ENCODE results near the gene SPINK8.
"Not testable (repeated sequence)": the region's sequence is repeated elsewhere in the genome, so short reads cannot be mapped to it uniquely, and the experiment has no call there.

Gene SPINK8

GRCh38 chr3:48333346-48334245 is at the start of gene SPINK8:
TSS of gene SPINK8 (minus strand) at chr3:48333661. CDS start at chr3:48328341, 5,320 bp downstream.
- DNase-seq, result not testable (repeated sequence)

GRCh38 chr3:48372862-48373435 is 39.5 kb upstream of the SPINK8 start:
- DNase-seq, result no peak

GRCh38 chr3:48372377-48372770 is 38.9 kb upstream of the SPINK8 start:
- DNase-seq, result no peak

- DNase-seq, result no peak
These were observed 38.4 kb upstream of the SPINK8 start, which contains the start of gene FBXW12 for GRCh38 chr3:48371651-48372376. TSS of gene FBXW12 (plus strand) at chr3:48372219. CDS start at chr3:48372768, 549 bp downstream.

- DNase-seq, result no peak
These were observed 36.9 kb upstream of the SPINK8 start for GRCh38 chr3:48370333-48370713.

GRCh38 chr3:48369693-48370332 is 36.4 kb upstream of the SPINK8 start:
- no peak for DNase-seq

GRCh38 chr3:48367201-48367600 is 33.7 kb upstream of the SPINK8 start:
- DNase-seq, result peak; percentile 71 to 77

GRCh38 chr3:48364840-48365239 is 31.4 kb upstream of the SPINK8 start:
- DNase-seq, result no peak

- no peak for DNase-seq
These were observed 28.5 kb upstream of the SPINK8 start for GRCh38 chr3:48361928-48362327.

GRCh38 chr3:48356419-48356818 is 23.0 kb upstream of the SPINK8 start:
- no peak for DNase-seq

GRCh38 chr3:48353987-48354386 is 20.5 kb upstream of the SPINK8 start:
- DNase-seq, result no peak

- DNase-seq, result no peak
These were observed 19.1 kb upstream of the SPINK8 start for GRCh38 chr3:48352546-48352945.

GRCh38 chr3:48347500-48347899 is 14.0 kb upstream of the SPINK8 start:
- DNase-seq, result no peak

GRCh38 chr3:48345946-48346572 is 12.6 kb upstream of the SPINK8 start:
- no peak for DNase-seq

GRCh38 chr3:48344867-48345507 is 11.5 kb upstream of the SPINK8 start:
- no peak for DNase-seq

GRCh38 chr3:48343432-48343831 is 10.0 kb upstream of the SPINK8 start:
- DNase-seq, result no peak

- no peak for DNase-seq
These were observed 5.2 kb upstream of the SPINK8 start for GRCh38 chr3:48338635-48339034.

GRCh38 chr3:48337536-48337935 is 4.1 kb upstream of the SPINK8 start:
- not testable (repeated sequence) for DNase-seq

- DNase-seq, result not testable (repeated sequence)
These were observed 1.8 kb upstream of the SPINK8 start for GRCh38 chr3:48335286-48335685.

GRCh38 chr3:48334605-48335004 is 1.1 kb upstream of the SPINK8 start:
- no peak for DNase-seq

GRCh38 chr3:48331706-48332435 is 1.6 kb downstream of the SPINK8 start:
- DNase-seq, result not testable (repeated sequence)

Data from NCI-H2081 (cell line).